ENCODE data around the gene ACAP1. TPM values are rescaled to one million over a fixed set of nuclear protein-coding genes. Genes with fewer than 3 reads are reported as not detected.

The ACAP1 gene
- total RNA-seq, 1 donor from 2014 or later, result not detected

DNA sequence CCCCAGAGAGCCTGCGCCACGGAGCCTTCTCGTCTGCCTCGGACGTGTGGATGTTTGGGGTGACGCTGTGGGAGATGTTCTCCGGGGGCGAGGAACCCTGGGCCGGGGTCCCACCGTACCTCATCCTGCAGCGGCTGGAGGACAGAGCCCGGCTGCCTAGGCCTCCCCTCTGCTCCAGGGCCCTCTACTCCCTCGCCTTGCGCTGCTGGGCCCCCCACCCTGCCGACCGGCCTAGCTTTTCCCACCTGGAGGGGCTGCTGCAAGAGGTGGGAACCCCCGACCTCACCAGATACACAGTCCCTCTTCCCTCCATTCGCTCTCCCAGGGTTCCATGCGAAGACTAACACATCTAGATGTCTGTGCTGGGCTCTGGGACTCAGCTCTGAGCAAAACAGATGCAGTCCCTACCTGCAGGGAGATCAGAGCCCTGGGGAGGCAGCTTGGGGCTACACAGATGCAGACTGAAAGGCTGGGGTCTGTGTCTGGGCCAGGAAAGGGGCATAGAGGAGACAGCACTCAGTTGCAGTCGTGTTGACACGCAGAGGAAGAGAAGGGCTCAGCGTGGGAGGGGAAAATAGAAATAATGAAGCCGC is 48.3 kb downstream of the ACAP1 start:
- no peak for DNase-seq (ENCODE audit: low read depth)

- DNase-seq (ENCODE audit: low read depth), result no peak
Measured at GRCh38 chr17:7388856-7389255, 52.5 kb downstream of the ACAP1 start.

DNA sequence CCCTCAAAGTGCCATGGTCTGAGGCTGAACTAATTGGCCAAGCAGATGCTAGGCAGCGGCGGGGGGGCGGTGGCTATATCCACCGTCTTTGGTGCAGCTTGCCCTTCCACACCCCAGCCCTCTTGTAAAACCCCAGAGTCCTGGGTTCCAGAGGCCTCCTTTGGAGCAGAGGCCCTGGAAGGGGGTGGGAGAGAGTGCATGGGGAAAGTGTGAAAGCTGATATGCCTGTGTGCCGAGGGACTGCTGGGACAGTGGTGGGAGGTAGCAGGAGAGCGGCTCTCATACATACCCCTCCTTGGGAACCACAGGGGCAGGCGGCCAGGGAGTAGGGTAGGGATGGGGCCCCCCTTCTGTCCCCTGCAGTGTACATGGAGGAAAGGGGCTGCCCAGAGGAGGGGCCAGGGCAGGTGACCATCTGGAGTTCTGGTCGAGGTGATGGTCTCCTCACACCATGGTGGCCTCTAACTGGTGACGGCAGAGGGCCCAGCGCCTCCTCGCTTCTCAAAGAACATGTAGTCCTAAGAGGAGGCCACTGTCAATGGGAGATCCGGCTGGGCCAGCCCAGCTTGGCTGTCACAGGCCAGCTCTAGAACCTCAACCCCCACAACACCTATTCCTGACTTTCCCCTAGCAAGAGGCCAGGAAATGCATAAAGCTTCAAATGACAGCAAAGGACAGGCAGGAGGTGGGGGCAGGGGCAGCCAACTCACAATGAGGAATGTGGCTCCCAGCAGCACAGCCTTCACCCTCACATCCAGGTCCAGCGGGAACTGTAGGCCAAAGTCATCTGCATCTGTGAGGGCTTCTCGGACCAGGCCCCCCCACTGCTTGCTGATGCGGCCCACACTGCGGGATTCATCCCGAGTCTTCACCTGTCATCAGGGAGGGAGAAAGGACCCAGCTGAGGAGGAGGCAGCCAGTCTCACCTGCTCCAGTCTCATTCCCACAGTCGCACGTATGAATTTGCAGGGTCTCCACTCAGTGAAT is 53.9 kb downstream of the ACAP1 start:
- DNase-seq (ENCODE audit: low read depth), result no peak

DNA sequence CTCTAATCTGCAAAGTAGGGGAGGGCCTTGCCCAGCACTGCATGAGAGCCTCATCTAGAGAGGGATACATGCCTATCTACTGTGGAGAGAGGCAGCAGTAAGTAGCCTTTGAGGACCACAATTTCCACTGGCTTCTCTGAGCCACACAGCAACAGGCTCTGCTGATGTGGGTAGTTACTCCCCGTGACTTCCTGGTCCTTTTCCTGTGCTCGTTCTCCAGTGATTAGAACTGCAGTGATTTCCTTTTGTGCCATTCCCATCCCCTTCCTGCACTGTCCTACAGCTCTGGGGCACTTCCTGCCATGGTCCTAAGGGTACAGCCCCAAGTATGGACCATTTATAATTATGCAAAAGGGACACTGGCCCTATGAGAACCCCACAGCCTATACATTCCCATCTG is 55.0 kb downstream of the ACAP1 start:
- no peak for DNase-seq (ENCODE audit: low read depth)

DNA sequence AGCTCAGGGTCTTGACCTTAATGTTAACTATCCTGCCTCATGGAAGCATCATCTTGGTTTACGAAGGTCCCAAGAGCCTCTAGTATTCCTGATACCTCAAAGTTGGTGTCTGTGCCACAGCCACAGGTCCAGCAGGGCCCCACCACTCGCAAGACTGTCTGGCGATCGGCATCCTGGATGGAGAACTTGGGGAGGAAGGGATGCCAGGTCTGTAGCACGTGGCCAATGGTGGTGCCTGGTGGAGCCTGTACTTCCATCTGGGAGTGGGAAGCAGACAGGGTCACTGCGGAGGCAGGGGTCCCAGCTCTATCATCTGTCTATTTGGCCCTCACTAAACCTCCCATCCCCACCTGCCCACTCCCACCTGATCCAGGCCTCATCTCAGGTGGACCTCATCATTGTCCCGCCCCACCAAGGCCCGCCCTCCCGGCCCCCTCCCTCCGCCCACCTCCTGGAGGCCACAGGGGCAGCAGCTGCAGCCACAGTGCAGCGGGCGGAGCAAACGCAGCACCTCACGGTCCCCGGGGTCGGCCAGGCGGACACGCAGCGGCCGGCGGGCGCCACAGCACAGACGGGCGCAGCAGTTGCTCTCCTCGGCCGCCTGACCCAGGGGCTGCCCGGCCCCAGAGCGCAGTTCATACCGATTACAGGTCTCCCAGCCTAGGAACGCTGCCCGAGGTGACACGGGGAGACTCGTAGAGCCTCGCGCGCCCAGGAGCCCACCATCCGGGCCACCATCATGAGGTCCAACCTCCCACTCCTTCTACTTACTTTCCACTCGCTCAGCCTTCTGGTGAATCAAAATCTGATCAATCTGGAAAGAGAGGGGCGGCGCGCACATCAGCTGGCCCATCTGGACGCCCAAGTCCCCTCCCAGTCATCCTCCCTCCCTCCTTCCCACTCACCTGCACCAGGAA is 56.6 kb downstream of the ACAP1 start:
- DNase-seq (ENCODE audit: low read depth), result no peak

DNA sequence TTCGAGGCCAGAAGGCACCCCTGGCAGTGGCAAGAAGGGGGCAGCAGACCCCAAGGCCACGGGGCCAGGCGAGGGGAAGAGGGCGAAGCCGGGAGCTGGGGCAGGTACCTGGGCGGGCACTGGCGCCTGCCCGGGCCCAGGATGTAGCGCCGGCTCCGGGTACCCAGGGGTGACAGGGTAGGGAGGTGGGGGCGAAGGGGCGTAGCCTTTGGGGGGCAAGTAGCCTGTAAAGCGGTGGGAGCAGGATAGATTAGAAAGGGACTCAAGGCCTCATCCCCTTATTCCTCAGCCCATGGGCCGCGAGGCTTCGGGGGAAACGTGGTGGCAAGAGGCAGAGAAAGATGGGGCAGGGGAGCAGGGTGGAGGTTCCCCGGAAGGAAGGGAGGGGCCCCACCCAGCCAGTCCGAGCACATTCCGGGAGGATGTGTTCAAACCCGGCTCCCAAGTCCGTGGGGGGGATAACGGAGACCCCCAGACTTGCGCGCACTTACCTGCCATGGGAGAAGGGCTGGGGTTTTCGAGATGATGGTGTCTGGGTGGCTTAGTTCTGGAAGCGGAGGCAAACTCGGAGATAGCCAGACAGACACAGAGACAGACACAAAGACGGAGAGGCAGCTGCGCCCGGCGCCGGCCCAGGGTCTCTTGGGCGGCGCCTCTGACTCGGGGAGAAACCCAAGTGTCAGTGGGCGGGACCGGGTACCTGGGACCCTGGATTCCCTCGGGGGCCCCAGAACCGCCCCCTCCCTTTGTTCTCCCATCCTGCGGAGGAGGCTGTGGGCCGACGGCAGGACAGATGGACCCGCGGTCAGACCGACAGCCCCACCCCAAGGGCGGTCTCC is 57.5 kb downstream of the ACAP1 start:
- peak; percentile 51 for DNase-seq (ENCODE audit: low read depth)

GRCh38 chr17:7394452-7395191 is 58.3 kb downstream of the ACAP1 start, which contains the start of gene PLSCR3:
TSS of gene PLSCR3 (minus strand) at chr17:7394525. CDS start at chr17:7394110, 415 bp downstream.
- peak; percentile 82 for DNase-seq (ENCODE audit: low read depth)

DNA sequence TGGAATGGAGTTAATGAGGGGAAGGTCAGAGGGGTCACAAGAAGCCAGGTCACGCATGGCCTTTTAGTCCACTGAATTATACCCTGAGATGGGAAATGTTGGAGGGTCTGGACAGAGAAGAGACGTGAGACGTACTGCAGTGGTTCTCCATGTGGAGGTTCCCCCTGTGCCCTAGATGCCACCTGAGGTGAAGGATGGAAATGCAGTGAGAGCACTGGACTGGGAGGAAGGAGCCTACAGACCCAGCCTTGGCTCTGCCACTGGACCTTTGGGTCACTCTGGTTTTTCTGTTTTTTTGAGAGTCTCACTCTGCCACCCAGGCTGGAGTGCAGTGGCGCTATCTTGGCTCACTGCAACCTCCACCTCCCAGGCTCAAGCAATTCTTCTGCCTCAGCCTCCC is 59.8 kb downstream of the ACAP1 start:
- no peak for DNase-seq (ENCODE audit: low read depth)

- no peak for DNase-seq (ENCODE audit: low read depth)
Measured at GRCh38 chr17:7398612-7399011, 62.3 kb downstream of the ACAP1 start.

Other genes with a start within 250 kb of the ACAP1 start
- gene ASGR2, start 221.7 kb upstream of the ACAP1 start, total RNA-seq, result not detected in 2 replicates
- gene ASGR1, start 157.2 kb upstream of the ACAP1 start, total RNA-seq, result 0.13 TPM in 1 of 2 replicates, not detected in the other
- 11.8 and 18.7 TPM in 2 replicates for gene DLG4, start 116.7 kb upstream of the ACAP1 start, total RNA-seq
- 659 and 702 TPM in 2 replicates for gene ACADVL, start 116.6 kb upstream of the ACAP1 start, total RNA-seq
- gene DVL2, start 102.0 kb upstream of the ACAP1 start, total RNA-seq, result 71.0 and 80.5 TPM in 2 replicates
- gene PHF23, start 97.1 kb upstream of the ACAP1 start, total RNA-seq, result 52.3 and 54.7 TPM in 2 replicates
- 239 and 315 TPM in 2 replicates for gene GABARAP, start 94.1 kb upstream of the ACAP1 start, total RNA-seq
- 69.1 and 88.9 TPM in 2 replicates for gene CTDNEP1, start 84.8 kb upstream of the ACAP1 start, total RNA-seq
- 75.1 and 81.8 TPM in 2 replicates for gene ELP5, start 84.3 kb upstream of the ACAP1 start, total RNA-seq
- not detected in 2 replicates for gene CLDN7, start 74.1 kb upstream of the ACAP1 start, total RNA-seq
- gene SLC2A4, start 54.8 kb upstream of the ACAP1 start, total RNA-seq, result 20.0 and 28.3 TPM in 2 replicates
- gene YBX2, start 41.9 kb upstream of the ACAP1 start, total RNA-seq, result 4.1 and 9.6 TPM in 2 replicates
- gene EIF5A, start 28.9 kb upstream of the ACAP1 start, total RNA-seq, result 510 and 518 TPM in 2 replicates
- gene GPS2, start 21.2 kb upstream of the ACAP1 start, total RNA-seq, result 92.2 and 95.8 TPM in 2 replicates
- gene NEURL4, start 7.2 kb upstream of the ACAP1 start, total RNA-seq, result 19.5 and 22.3 TPM in 2 replicates
- gene KCTD11, start 15.6 kb downstream of the ACAP1 start, total RNA-seq, result 10.0 and 10.1 TPM in 2 replicates
- not detected in 2 replicates for gene TMEM95, start 18.6 kb downstream of the ACAP1 start, total RNA-seq
- not detected in 2 replicates for gene TNK1, start 44.6 kb downstream of the ACAP1 start, total RNA-seq
- gene PLSCR3, start 58.0 kb downstream of the ACAP1 start, total RNA-seq, result 15.1 and 22.3 TPM in 2 replicates
- 69.6 and 76.5 TPM in 2 replicates for gene TMEM256, start 67.6 kb downstream of the ACAP1 start, total RNA-seq
- 5.7 and 7.2 TPM in 2 replicates for gene NLGN2, start 71.3 kb downstream of the ACAP1 start, total RNA-seq
- not detected in 2 replicates for gene SPEM1, start 83.8 kb downstream of the ACAP1 start, total RNA-seq
- gene SPEM2, start 89.1 kb downstream of the ACAP1 start, total RNA-seq, result not detected in 2 replicates
- not detected in 2 replicates for gene SPEM3, start 92.3 kb downstream of the ACAP1 start, total RNA-seq
- gene TMEM102, start 98.9 kb downstream of the ACAP1 start, total RNA-seq, result 0.13 and 0.21 TPM in 2 replicates
- gene FGF11, start 103.0 kb downstream of the ACAP1 start, total RNA-seq, result 41.7 and 89.9 TPM in 2 replicates
- 213 and 222 TPM in 2 replicates for gene CHRNB1, start 108.5 kb downstream of the ACAP1 start, total RNA-seq
- gene ZBTB4, start 143.1 kb downstream of the ACAP1 start, total RNA-seq, result 32.8 and 38.0 TPM in 2 replicates
- not detected in 2 replicates for gene SLC35G6, start 144.9 kb downstream of the ACAP1 start, total RNA-seq
- 41.2 and 47.1 TPM in 2 replicates for gene POLR2A, start 147.8 kb downstream of the ACAP1 start, total RNA-seq
- gene TNFSF12, start 212.5 kb downstream of the ACAP1 start, total RNA-seq, result 7.4 and 8.6 TPM in 2 replicates
- 0.11 TPM in 1 of 2 replicates, not detected in the other for gene TNFSF13, start 222.2 kb downstream of the ACAP1 start, total RNA-seq
- gene SENP3, start 225.4 kb downstream of the ACAP1 start, total RNA-seq, result 93.6 and 114 TPM in 2 replicates
- gene CD68, start 243.1 kb downstream of the ACAP1 start, total RNA-seq, result 7.6 and 9.1 TPM in 2 replicates
- gene MPDU1, start 247.3 kb downstream of the ACAP1 start, total RNA-seq, result 185 and 199 TPM in 2 replicates

Measured in myocyte (in vitro differentiated cells).